Measurements from ENCODE around the gene FIZ1. TPM values are rescaled to one million over a fixed set of nuclear protein-coding genes. Genes with fewer than 3 reads are reported as not detected.

The FIZ1 gene
- polyA plus RNA-seq, 4 donors = 19.6 to 23.0 (median 20.3) TPM

DNA sequence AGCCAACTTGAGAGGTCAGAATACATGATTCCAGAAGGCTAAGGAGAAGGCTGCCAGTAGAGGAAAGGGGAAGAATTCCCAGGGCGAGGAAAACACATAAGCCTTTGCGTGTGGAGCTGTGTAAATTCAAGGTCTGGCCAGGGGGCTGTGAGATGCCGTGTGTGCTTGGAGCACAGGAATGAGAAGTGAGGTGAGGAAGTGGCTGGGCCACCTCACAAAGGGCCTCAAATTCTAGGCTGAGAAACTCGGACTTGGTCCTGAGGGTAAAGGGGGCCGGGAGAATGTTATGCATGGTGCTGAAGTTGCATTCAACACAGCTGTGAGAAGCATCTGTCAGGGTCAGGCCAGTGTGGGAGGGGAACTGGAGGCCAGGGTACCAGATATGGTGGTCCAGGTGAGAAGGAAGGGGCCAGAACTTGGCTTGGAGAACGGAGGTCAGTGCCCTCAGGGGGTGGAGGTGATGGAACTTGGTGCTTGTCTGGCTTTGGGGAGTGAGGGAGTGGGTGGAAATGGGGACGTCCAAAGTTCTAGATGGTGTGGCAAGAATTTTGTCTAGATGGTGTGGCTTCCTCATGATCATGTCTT lies 36.6 kb upstream of the FIZ1 start:
- DNase-seq (ENCODE audit: low read depth in 4 of 4, low spot score in 3 of 4) = no peak

DNA sequence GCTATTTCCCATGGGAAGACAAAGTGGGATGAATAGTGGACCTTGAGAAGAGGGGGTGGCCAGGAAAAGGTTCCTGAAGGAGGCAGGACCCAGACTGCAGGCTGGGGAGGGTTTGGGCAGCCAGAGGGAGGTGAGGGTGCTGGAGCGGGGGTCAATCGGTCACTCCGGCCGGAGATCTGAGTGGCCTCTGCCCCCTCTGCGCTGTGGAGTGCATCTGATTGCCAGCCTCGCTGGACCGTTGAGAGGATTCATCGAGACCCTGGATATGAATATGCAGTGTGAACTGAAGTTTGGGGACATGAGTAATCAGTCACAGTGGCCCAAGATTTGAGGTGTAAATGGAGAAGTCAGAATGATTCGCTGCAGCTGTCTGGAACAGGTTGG lies 36.0 kb upstream of the FIZ1 start:
- DNase-seq (ENCODE audit: low read depth in 4 of 4, low spot score in 3 of 4) = no peak

DNA sequence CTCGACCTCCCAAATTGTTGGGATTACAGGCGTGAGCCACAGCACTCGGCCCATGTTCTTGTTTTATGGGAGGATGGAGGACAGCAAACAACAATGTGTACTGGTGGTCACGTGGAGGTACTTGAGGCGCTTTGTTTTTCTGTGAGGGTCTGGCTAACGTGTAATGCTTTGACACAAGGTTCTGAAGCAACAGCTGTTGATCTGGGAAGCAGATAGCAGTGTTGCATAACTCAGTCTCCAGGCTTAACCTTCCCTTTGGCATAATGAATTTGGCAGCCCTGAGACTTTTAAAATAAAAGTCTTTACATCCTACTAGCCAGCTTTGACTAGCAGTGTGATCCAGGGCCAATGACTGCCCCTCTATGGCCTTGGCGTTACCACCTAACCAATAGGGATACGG lies 34.5 kb upstream of the FIZ1 start:
- no peak for DNase-seq (ENCODE audit: low read depth in 4 of 4, low spot score in 3 of 4)

DNA sequence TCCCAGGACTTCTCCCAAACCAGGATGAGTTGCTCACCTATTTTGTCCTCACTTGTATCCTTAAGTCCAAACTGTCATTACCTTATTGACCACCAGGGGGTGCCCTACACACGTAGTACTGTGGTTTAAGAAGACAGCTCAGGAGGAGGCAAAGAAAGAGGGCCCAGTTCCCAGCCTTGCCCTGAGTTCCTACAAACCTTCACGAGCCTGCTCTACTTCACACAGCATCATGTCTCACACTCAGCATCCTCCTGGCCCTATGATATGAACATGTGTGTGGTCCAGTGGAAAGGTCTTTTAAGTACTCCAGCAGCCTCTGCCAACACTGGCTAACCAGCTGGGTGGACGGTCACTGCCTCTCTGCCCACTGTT lies 33.1 kb upstream of the FIZ1 start:
- peak; percentile 81 to 91 (median 88) for DNase-seq (ENCODE audit: low read depth in 4 of 4, low spot score in 3 of 4)

DNA sequence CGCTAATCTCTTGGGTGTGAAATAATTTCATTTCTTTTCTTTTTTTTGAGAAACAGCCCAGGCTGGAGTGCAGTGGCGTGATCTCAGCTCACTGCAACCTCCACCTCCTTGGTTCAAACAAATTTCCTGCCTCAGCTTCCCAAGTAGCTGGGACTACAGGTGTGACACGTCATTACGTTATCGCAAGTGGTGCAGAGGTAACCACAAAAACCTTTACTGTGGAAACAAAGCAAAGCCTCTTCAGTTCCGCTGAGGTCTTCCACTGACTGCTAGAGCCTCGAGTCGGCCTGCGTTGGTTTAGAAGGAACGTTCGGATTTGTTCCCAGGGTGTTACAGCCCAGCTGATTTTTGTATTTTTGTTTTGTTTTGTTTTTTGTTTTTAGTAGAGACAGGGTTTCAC lies 27.0 kb upstream of the FIZ1 start:
- no peak for DNase-seq (ENCODE audit: low read depth in 4 of 4, low spot score in 3 of 4)

DNA sequence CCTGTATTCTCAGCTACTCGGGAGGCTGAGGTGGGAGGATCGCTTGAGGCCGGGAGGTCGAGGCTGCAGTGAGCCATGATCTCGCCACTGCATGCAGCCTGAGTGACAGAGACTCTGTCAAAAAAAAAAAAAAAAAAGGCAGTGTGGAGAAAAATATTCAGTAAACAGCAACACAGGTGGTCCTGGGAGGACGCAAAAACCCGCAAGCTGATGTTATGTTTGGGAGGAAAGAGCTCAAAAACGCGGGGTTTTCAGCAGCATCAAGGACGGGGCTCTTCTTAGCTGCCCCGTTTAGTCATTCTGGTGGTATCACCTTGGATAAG lies 25.6 kb upstream of the FIZ1 start:
- DNase-seq (ENCODE audit: low read depth in 4 of 4, low spot score in 3 of 4) = no peak

DNA sequence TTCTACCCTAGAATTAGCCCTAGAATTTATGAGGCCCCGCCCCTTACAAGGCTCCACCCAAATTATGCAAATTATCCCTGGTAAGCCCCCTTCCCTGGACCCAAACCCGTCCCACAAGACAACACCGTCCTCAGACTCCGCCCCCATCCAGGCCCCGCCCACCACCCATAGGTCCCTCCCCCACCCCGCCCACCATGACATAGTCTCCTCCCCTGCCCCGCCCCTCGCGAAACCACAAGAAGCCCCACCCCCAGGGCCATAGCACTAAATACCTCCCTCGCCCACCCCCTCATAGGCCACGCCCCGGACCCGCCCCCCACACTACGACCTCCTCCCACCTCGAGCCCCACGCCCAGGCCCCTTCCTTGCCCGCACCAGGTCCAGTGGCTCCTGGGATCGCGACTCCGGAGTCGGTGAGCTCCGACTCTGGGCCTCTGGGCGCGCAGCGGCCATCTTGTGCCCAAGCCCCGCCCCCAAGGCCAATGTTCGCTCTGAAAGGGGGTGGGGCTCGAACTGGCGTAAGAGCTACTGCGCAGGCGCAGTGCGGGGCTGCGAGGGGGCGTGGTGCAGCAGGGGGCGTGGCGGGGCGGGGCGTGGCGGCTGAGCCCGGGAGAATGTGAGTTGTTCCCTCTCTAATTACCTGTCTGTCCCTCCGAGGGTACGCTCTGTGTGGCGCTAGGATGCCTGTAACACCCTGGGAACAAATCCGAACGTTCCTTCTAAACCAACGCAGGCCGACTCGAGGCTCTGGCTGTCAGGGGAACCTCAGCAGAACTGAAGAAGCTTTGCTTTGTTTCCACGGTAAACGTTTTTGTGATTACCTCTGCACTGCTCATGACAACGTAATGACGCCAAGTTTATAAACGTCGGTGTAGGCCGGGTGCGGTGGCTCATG lies 25.0 kb upstream of the FIZ1 start, which contains the start of gene ZNF784:
Gene ZNF784 (minus strand): TSS at position 458 of the 895 bp plus-strand sequence. CDS start 5 bp downstream, at position 453.
- DNase-seq (ENCODE audit: low read depth in 4 of 4, low spot score in 3 of 4) = peak; percentile 88 to 96 (median 90)

DNA sequence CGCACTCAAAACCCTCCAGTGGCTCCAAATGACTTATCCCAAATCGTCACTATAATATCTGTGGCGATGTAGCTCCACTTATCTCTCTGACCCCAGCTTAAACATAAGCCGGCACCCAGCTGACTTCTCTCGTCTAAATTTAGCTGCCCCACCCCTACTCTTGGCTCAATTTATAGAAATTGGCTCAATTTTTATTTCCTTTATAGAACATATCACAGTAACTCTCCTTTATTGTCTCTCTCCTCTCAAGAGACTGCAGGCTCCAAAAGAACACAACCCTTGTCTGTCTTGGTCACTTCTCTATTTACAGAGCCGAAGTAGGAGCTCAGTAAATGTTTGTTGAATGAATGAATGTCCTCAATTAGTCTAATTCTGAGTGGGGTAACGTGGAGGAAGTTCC lies 24.2 kb upstream of the FIZ1 start:
- DNase-seq (ENCODE audit: low read depth in 4 of 4, low spot score in 3 of 4) = no peak

DNA sequence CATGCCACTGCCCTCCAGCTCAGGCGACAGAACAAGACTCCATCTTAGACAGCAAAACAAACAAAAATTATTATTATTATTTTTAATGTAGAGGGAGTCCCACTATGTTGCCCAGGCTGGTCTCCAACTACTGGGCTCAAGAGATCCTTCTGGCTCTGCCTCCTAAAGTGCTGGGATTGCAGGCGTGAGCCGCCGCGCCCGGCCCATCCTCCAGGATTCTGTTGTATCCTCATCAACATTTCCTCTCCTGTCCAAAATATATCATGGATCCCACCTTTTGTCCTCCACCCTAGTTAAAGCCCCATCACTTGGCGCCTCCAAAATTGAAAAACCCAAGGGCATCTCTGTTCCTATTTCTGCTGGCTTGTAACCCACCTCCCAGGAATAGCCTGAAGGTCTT lies 23.8 kb upstream of the FIZ1 start:
- DNase-seq (ENCODE audit: low read depth in 4 of 4, low spot score in 3 of 4) = no peak

DNA sequence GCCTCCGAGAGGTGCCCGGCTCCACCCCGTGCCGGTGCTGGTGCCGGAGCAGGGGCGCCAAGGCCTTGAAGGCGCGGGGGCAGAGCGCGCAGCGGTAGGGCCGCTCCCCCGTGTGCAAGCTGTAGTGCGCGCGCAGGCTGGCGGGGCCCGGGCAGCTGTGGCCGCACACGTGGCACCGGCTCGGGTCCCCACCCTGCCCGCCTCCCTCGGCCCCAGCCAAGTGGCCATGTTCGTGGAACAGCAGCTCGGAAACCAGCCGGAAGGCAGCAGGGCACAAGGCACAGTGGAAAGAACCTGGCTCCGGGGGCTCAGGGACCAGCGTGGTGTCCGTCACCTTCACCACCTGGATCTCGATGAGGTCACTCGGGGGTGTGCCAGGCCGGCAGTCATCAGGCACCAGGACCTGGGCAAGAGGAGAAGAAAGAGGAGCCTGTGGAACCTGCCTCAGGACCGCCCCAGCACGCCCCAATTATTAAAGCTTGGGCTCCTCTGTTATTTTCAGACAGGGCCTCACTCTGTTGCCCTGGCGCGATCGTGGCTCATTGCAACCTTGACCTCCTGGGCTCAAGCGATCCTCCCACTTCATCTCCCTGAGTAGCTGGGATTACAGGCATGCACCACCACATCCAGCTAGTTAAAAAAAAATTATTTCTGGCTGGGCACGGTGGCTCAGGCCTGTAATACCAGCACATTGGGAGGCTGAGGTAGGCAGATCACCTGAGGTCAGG lies 23.1 kb upstream of the FIZ1 start:
- no peak for DNase-seq (ENCODE audit: low read depth in 4 of 4, low spot score in 3 of 4)

DNA sequence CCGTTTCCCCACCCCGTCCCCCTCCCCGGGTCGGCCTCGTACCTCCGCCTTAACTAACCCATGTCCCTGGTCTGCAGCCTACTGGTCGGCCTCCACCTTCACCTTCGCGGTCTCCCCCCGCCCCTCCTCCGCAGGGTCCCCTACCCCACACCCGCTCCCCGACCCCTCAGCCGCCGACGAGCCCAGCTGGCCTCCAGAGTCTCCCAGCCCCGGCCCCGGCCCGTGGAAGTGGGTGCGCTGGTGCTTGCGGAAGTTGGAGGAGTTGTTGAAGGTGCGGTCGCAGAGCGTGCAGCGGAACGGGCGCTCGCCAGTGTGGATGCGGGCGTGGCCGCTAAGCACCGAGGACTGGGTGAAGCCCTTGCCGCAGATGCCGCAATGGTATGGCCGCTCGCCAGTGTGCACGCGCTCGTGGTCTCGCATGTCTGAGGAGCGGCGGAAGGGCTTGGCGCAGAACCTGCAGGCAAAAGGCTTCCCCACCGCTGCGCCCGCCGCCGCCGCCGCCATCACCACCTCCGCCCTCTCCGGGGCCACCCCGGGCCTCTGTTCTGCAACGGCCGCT lies 22.4 kb upstream of the FIZ1 start:
- no peak for DNase-seq (ENCODE audit: low read depth in 4 of 4, low spot score in 3 of 4)

DNA sequence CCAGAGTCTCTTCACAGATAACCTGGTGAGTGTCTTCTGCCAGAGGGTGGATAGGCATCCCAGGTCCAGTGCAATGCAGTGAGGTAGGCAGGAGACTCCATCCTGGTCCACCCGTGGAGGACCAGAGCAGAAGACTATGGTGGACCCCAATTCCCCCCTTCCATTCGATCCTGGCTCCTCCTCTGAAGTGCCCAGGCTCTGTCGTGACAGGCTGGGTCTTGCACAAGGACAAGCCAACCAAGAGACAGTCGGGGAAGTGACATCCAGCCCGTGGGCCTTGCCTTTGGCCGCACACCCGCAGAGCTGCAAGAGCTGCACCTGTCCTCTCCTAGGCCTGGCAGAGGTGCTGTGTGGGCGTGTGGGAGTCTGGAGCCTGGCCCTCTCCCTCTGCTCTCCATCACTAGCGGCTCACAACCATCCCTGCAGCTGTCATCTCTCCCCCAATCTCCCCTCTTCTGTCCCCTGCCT lies 21.9 kb upstream of the FIZ1 start:
- no peak for DNase-seq (ENCODE audit: low read depth in 4 of 4, low spot score in 3 of 4)

DNA sequence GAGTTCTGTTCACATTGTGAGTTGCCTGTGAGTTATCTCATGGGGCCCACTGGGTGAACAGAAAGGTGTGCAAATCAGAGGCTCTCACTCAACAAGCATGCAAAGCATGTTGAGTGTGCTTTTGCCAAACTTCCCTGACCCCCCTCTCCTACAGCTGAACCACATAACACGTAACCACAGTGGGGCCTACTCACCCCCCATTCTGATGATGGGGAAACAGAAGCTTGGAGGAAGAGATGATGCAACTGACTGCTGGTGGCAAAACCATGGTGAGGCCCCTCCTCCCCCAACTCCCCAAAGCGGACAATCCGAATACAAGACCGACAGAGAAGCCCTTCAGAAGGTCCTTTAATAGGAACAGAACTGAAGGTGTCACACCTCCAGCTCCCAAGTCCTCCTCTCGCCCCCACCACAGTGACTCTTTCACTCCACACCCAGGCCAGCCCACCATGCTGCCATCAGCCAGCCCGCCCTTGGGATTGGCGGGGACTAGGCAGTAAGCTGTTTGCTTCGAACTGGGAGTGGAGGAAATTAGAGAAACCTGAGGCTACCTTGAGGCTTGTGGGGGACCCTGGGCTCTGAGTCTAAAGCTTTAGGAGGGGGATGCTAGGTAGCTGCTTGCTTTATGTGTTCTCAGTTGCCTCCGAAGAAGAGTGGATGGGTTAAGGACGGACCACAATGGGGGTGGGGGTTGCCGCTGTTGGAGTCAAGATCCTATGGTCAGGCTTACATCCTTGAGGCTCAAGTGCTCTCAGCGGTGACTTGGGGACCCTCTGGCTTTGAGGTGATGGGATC lies 21.3 kb upstream of the FIZ1 start:
- no peak for DNase-seq (ENCODE audit: low read depth in 4 of 4, low spot score in 3 of 4)

DNA sequence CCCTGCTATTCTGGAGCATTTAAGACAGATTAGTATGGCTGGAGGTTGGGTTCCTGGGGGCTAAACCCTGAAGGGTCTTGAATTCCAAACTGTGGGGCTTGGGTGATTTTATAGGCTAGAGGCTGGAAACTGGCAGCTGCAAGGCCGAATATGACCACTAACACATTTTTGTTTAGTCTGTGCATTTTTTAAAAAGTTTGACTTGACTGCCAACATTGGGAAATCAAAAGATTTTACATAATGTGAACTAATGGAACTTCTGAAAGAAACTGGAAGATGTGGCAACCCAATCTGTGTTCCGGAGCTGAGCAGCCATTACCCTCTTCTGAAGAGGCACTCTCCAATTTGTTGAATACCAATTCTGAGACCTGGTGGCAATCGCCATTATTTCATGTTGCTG lies 20.0 kb upstream of the FIZ1 start:
- no peak for DNase-seq (ENCODE audit: low read depth in 4 of 4, low spot score in 3 of 4)

DNA sequence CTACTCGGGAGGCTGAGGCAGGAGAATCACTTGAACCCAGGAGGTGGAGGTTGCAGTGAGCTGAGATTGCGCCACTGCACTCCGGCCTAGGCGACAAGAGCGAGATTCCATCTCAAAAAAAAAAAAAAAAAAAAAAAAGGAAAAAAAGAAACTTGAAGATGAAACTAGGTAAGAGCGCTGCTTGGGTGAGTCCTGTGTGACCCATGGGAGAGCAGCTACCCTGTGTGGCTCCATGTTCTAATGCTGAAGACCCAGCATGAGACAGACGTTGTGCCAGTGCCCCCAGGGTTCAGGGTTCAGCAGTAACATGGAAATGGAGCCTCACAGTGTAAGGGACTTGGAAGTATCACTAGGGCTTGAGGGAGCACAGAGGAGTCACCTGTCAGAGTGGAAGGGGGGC lies 19.1 kb upstream of the FIZ1 start:
- DNase-seq (ENCODE audit: low read depth in 4 of 4, low spot score in 3 of 4) = no peak

DNA sequence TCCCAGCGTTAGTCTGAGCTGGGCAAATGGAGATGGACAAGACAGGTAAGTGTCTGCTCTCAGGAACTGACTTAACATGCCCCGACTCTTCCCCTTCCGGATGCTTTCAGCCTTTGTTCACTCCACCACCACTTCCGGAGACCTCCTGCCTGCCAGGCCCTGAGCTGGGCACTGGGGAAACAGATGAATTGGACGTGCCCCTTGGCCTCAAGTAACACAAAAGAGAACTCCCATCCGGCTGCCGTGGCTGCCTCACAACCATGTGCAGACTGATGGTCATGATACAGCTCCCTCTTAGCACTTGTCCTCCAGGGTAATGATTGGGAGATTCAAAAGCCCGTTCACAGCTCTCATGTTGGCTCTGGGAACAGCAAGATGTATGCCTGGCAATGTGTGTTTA lies 18.1 kb upstream of the FIZ1 start:
- DNase-seq (ENCODE audit: low read depth in 4 of 4, low spot score in 3 of 4) = no peak

DNA sequence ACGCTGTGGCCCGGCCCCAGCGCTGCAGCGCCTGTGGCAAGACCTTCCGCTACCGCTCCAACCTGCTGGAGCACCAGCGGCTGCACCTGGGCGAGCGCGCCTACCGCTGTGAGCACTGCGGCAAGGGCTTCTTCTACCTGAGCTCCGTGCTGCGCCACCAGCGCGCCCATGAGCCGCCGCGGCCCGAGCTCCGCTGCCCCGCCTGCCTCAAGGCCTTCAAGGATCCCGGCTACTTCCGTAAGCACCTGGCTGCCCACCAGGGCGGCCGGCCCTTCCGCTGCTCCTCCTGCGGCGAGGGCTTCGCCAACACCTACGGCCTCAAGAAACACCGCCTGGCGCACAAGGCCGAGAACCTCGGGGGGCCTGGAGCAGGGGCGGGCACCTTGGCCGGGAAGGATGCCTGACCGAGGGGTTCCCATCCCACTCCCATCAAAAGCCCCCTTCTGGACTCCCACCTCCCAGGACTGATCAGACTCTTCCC lies 17.1 kb upstream of the FIZ1 start:
- no peak for DNase-seq (ENCODE audit: low read depth in 4 of 4, low spot score in 3 of 4)

DNA sequence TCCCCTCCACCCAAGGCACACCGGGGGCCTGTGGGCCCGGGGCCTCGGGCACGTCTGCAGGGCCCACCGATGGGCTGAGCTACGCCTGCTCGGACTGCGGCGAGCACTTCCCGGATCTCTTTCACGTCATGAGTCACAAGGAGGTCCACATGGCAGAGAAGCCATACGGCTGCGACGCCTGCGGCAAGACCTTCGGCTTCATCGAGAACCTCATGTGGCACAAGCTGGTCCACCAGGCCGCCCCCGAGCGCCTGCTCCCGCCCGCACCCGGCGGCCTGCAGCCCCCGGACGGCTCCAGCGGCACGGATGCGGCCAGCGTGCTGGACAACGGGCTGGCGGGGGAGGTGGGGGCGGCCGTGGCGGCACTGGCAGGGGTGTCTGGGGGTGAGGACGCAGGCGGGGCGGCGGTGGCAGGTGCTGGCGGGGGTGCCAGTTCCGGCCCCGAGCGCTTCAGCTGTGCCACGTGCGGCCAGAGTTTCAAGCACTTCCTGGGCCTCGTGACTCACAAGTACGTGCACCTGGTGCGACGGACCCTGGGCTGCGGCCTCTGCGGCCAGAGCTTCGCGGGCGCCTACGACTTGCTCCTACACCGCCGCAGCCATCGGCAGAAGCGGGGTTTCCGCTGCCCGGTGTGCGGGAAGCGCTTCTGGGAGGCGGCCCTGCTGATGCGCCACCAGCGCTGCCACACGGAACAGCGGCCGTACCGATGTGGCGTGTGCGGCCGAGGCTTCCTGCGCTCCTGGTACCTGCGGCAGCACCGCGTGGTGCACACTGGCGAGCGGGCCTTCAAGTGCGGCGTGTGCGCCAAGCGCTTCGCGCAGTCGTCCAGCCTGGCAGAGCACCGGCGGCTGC lies 16.5 kb upstream of the FIZ1 start:
- no peak for DNase-seq (ENCODE audit: low read depth in 4 of 4, low spot score in 3 of 4)

DNA sequence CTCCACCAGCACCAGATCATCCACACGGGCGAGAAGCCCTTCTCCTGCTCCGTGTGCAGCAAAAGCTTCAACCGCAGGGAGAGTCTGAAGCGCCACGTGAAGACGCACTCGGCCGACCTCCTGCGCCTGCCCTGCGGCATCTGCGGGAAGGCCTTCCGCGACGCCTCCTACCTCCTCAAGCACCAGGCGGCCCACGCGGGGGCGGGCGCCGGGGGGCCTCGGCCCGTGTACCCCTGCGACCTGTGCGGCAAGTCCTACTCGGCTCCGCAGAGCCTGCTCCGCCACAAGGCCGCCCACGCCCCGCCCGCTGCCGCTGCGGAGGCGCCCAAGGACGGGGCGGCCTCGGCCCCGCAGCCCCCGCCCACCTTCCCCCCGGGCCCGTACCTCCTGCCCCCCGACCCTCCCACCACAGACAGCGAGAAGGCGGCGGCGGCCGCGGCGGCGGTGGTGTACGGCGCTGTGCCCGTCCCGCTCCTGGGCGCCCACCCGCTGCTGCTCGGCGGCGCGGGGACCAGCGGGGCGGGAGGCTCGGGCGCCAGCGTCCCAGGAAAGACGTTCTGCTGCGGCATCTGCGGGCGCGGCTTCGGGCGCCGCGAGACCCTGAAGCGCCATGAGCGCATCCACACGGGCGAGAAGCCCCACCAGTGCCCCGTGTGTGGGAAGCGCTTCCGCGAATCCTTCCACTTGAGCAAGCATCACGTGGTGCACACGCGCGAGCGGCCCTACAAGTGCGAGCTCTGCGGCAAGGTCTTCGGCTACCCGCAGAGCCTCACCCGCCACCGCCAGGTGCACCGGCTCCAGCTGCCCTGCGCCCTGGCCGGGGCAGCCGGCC lies 15.6 kb upstream of the FIZ1 start:
- no peak for DNase-seq (ENCODE audit: low read depth in 4 of 4, low spot score in 3 of 4)

Data from right renal pelvis (tissue), 4 donors.